K562 (cell line): ENCODE results near the gene NDUFAF2. TPM values are rescaled to one million over a fixed set of nuclear protein-coding genes. Genes with fewer than 3 reads are reported as not detected.
A peak's percentile ranks its signal among the peaks of the same experiment; 100 is the strongest.

Source experiments
- ATAC-seq: fragments of 200-7000 bp; cut with Tn5 transposase; 3 replicates; pipeline ENCODE4 v1.9.1; 2020; ENCODE audit warnings: moderate library complexity
- BruUV-seq: library from RNA; stranded (reverse); fragments of 400-500 nt; replicated peaks from 2 replicates; lab custom pipeline; 2021; lab: Mats Ljungman, UMichigan
- CTCF ChIA-PET: fragments of 300-600 bp; formaldehyde crosslinking; extraction: SDS; loops from one replicate; lab custom pipeline; 2021; ENCODE audit warnings: low intra/inter-chr PET ratio; lab: Yijun Ruan, JAX
- POLR2A ChIA-PET: fragments of 300-600, 350-650 bp; sonication (Branson Sonifier 250); formaldehyde crosslinking; extraction: SDS; loops from one replicate; lab custom pipeline; 2021; ENCODE audit warnings: antibody characterized with exemption, inconsistent platforms; lab: Yijun Ruan, JAX
- DNase-seq, 4 experiments: peaks; one replicate each; pipeline versions ENCODE4 v3.0.0 to v3.0.0-alpha.2; 2011 to 2018; ENCODE audit warnings: low spot score in 3 of 4, mixed read lengths in 3 of 4; ENCODE audit errors: extremely low read depth in 1 of 4
- FAIRE-seq: peaks from 2 replicates; lab custom pipeline; 2011; peaks lifted over from hg19 to GRCh38; lab: Jason Lieb, UNC
- H2AFZ ChIP-seq: 2 replicates; pipeline ENCODE4 v1.6.0; 2011; ENCODE audit warnings: low read depth, low read length, control low read depth, inconsistent platforms
- H3K27ac ChIP-seq: fragments of 200-600 bp; 3 replicates; pipeline ENCODE4 v1.8.0; 2011; ENCODE audit warnings: low read depth, mild to moderate bottlenecking, control low read depth, inconsistent platforms, low read length, moderate library complexity, mixed read lengths; ENCODE audit errors: extremely low read depth
- H3K27me3 ChIP-seq, 2 experiments: fragments of 300-600 bp in 1 of 2; 2 replicates in 1 of 2; 3 replicates in 1 of 2; pipeline versions ENCODE4 v1.6.0 to v1.8.0; 2011; ENCODE audit warnings: inconsistent platforms in 2 of 2, low read length in 2 of 2, mild to moderate bottlenecking in 1 of 2, mixed read lengths in 1 of 2, moderate library complexity in 1 of 2; ENCODE audit not compliant: control insufficient read depth in 2 of 2, insufficient read depth in 2 of 2
- H3K36me3 ChIP-seq: fragments of 300-600 bp; 3 replicates; pipeline ENCODE4 v1.8.0; 2011; ENCODE audit warnings: mild to moderate bottlenecking, low read length, inconsistent platforms; ENCODE audit not compliant: control insufficient read depth, insufficient read depth
- H3K4me1 ChIP-seq, 2 experiments: fragments of 200-600 bp in 1 of 2; replicated peaks in 1 of 2; 2 replicates in 1 of 2; 3 replicates in 1 of 2; pipeline versions ENCODE4 v1.5.1 to v1.8.0; 2011; ENCODE audit warnings: inconsistent platforms in 2 of 2, low read length in 2 of 2, mild to moderate bottlenecking in 1 of 2, mixed read lengths in 1 of 2, moderate library complexity in 1 of 2; ENCODE audit not compliant: control insufficient read depth in 2 of 2, insufficient read depth in 2 of 2
- H3K4me2 ChIP-seq: 2 replicates; pipeline ENCODE4 v1.6.1; 2011; ENCODE audit warnings: low read length, control low read depth, inconsistent platforms, mixed read lengths; ENCODE audit not compliant: insufficient read depth
- H3K4me3 ChIP-seq: fragments of 200-600 bp; sonication (generic), shearing (Covaris generic); 2 replicates; pipeline ENCODE4 v1.5.1; 2016; ENCODE audit warnings: control low read depth, inconsistent platforms
- H3K79me2 ChIP-seq: fragments of 200-600 bp; 3 replicates; pipeline ENCODE4 v1.8.0; 2011; ENCODE audit warnings: low read length, inconsistent platforms; ENCODE audit not compliant: control insufficient read depth, insufficient read depth
- H3K9ac ChIP-seq, 2 experiments: 2 replicates each; pipeline versions ENCODE4 v1.6.0 to v1.6.1; 2011; ENCODE audit warnings: low read depth in 2 of 2, low read length in 2 of 2, control low read depth in 1 of 2, inconsistent platforms in 1 of 2, mild to moderate bottlenecking in 1 of 2, mixed read lengths in 1 of 2; ENCODE audit not compliant: insufficient read depth in 1 of 2
- H3K9me1 ChIP-seq: one replicate; pipeline ENCODE4 v1.6.0; 2011; ENCODE audit warnings: inconsistent platforms, mild to moderate bottlenecking, low read length, moderate library complexity; ENCODE audit not compliant: control insufficient read depth, insufficient read depth
- H3K9me3 ChIP-seq: replicated peaks from 2 replicates; pipeline ENCODE4 v1.5.1; 2011; ENCODE audit warnings: low read depth, low read length, inconsistent platforms; ENCODE audit not compliant: control insufficient read depth, insufficient read depth
- H4K20me1 ChIP-seq: replicated peaks from 2 replicates; pipeline ENCODE4 v1.6.1; 2011; ENCODE audit warnings: low read length, inconsistent platforms, mixed read lengths; ENCODE audit not compliant: control insufficient read depth, insufficient read depth
- ARID2 ChIP-seq: fragments of 450-650 bp; IDR thresholded peaks from 2 replicates; pipeline ENCODE4 v1.6.1; 2017; ENCODE audit warnings: antibody characterized with exemption, mild to moderate bottlenecking
- CEBPB ChIP-seq: fragments of 450-650 bp; IDR thresholded peaks from 2 replicates; pipeline ENCODE4 v1.6.1; 2016; ENCODE audit warnings: missing genetic modification characterization, missing compliant biosample characterization
- COPS2 ChIP-seq: fragments of 450-650 bp; conservative IDR thresholded peaks from 2 replicates; pipeline ENCODE4 v1.6.1; 2016; ENCODE audit warnings: mild to moderate bottlenecking, moderate library complexity
- DNMT1 ChIP-seq: fragments of 450-650 bp; IDR thresholded peaks from 2 replicates; pipeline ENCODE4 v1.6.1; 2016; ENCODE audit warnings: antibody characterized with exemption, mild to moderate bottlenecking
- ERF ChIP-seq: fragments of 450-650 bp; formaldehyde crosslinking; IDR thresholded peaks from 2 replicates; pipeline ENCODE4 v1.4.0; 2020; ENCODE audit warnings: mild to moderate bottlenecking, mixed read lengths
- ETV6 ChIP-seq, 3 experiments: fragments of 150-350 bp in 1 of 3; sonication (generic) in 1 of 3; formaldehyde crosslinking in 1 of 3; IDR thresholded peaks; 2 replicates each; pipeline versions ENCODE4 v1.6.1 to v1.8.0; 2014 to 2022; ENCODE audit warnings: borderline replicate concordance in 2 of 3, low read depth in 2 of 3, antibody characterized with exemption in 1 of 3, low read length in 1 of 3, mild to moderate bottlenecking in 1 of 3, missing genetic modification reagents in 1 of 3
- HMGN3 ChIP-seq: IDR thresholded peaks from 2 replicates; pipeline ENCODE4 v1.6.1; 2011; ENCODE audit warnings: borderline replicate concordance, low read depth, mild to moderate bottlenecking, mixed read lengths, low read length; ENCODE audit not compliant: insufficient read length; ENCODE audit errors: extremely low read depth
- SMARCA5 ChIP-seq: fragments of 450-650 bp; IDR thresholded peaks from 2 replicates; pipeline ENCODE4 v1.6.1; 2016
- ZC3H11A ChIP-seq: IDR thresholded peaks from 2 replicates; pipeline ENCODE4 v1.6.1; 2012; ENCODE audit warnings: low read depth, low read length, improper control_type of control experiment
- ZNF143 ChIP-seq: sonication (generic); formaldehyde crosslinking; IDR thresholded peaks from 2 replicates; pipeline ENCODE4 v1.9.0; 2022; ENCODE audit warnings: mild to moderate bottlenecking, missing genetic modification reagents
- in situ Hi-C: fragments of 300-500 bp; cut with MboI; formaldehyde crosslinking; loops from 4 replicates; pipeline ENCODE4 v1.15.0; 2018; ENCODE audit warnings: inconsistent platforms, mixed read lengths
- intact Hi-C: fragments of 100-400 bp; cut with micrococcal nuclease; formaldehyde crosslinking; loops from 2 replicates; pipeline ENCODE4 v1.14.2; 2022
- polyA plus RNA-seq, 8 experiments: library from polyadenylated mRNA; depleted of rRNA in 4 of 8; stranded (reverse) in 5 of 8; unstranded in 3 of 8; fragments of >200 nt; fragmentation: Nextera tagmentation in 2 of 8; fragmentation: Illumina TruSeq in 1 of 8; extraction: Ambion mirVana in 2 of 8; extraction: Trizol in 1 of 8; gene quantifications; 2 replicates each; pipeline versions ENCODE4 v1.2.1 to v1.2.3, GENCODE V29; 2011 to 2014; ENCODE audit warnings: inconsistent platforms in 1 of 8, missing spikeins in 1 of 8
- total RNA-seq, 7 experiments: library from RNA; depleted of rRNA in 6 of 7; stranded (reverse); fragments of >200 nt in 6 of 7; fragmentation: Illumina TruSeq in 2 of 7; extraction: Trizol in 2 of 7; gene quantifications; 2 replicates each; pipeline versions ENCODE4 v1.2.1 to v1.2.3, GENCODE V29; 2011 to 2021; ENCODE audit warnings: low replicate concordance in 1 of 7
- TF ChIP-seq, protein P1 (sequence below): fragments of 250-450 bp; sonication (Bioruptor Pico); IDR thresholded peaks from 2 replicates; pipeline ENCODE4 v1.9.0; 2021; ENCODE audit warnings: mild to moderate bottlenecking, inconsistent platforms
- TF ChIP-seq, protein P2 (sequence below): fragments of 450-650 bp; IDR thresholded peaks from 2 replicates; pipeline ENCODE4 v1.6.1; 2017; ENCODE audit warnings: mild to moderate bottlenecking, moderate library complexity
- TF ChIP-seq, protein P3 (sequence below): IDR thresholded peaks from 2 replicates; pipeline ENCODE4 v1.6.1; 2016; ENCODE audit warnings: missing genetic modification characterization, missing compliant biosample characterization

Gene NDUFAF2
- total and polyA plus RNA-seq, 9 of the 15 experiments (the other 6 are each of a cell fraction or from before 2014, with no cell fraction given): 56.0 to 155 (median 95.9) TPM

DNA sequence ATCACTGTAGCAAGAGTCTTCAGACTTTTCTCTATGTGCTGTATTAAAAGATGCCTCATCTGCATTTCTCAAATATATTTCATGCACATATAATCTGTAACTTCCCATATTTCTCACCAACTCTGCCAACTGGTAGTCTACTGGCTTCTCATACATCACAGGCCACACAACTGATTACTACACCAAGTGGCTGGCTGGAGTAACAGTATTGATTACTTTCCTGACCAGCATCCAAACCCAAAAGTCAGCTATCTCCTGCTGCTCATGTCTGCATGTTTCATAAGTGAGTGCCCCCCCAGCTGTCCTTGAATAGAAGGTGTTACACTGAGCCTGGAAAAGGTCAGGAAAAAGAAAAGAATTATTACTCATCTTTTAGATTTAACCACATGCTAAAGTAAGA lies 17.6 kb upstream of the NDUFAF2 start:
- CTCF ChIA-PET: no interaction called here
- FAIRE-seq: no peak

More for the DNA sequence above, 17.6 kb upstream of the NDUFAF2 start:
- no peak overlapping the region for H3K4me2 ChIP-seq
- no peak overlapping the region for H3K4me3 ChIP-seq
- no peak overlapping the region for H3K9ac ChIP-seq
- TF ChIP-seq ERF (CRISPR knock-in tag) (no peak), ZC3H11A (no peak), CEBPB (tag) (no peak), ZNF143 (CRISPR knock-in tag) (no peak), ETV6 (IDR thresholded peaks at IDR 0.05; ENCODE audit: borderline replicate concordance in 1 of 2, low read depth in 2 of 2, low read length in 1 of 2) (no peak), ETV6 (CRISPR knock-in tag; IDR thresholded peaks at IDR 0.05; ENCODE audit: borderline replicate concordance) (no peak), SMARCA5 (no peak), HMGN3 (no peak), DNMT1 (no peak), ARID2 (no peak), COPS2 (no peak)
- TF ChIP-seq, protein P1, sequence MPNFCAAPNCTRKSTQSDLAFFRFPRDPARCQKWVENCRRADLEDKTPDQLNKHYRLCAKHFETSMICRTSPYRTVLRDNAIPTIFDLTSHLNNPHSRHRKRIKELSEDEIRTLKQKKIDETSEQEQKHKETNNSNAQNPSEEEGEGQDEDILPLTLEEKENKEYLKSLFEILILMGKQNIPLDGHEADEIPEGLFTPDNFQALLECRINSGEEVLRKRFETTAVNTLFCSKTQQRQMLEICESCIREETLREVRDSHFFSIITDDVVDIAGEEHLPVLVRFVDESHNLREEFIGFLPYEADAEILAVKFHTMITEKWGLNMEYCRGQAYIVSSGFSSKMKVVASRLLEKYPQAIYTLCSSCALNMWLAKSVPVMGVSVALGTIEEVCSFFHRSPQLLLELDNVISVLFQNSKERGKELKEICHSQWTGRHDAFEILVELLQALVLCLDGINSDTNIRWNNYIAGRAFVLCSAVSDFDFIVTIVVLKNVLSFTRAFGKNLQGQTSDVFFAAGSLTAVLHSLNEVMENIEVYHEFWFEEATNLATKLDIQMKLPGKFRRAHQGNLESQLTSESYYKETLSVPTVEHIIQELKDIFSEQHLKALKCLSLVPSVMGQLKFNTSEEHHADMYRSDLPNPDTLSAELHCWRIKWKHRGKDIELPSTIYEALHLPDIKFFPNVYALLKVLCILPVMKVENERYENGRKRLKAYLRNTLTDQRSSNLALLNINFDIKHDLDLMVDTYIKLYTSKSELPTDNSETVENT (CRISPR knock-in tag): no peak
- TF ChIP-seq, protein P2, sequence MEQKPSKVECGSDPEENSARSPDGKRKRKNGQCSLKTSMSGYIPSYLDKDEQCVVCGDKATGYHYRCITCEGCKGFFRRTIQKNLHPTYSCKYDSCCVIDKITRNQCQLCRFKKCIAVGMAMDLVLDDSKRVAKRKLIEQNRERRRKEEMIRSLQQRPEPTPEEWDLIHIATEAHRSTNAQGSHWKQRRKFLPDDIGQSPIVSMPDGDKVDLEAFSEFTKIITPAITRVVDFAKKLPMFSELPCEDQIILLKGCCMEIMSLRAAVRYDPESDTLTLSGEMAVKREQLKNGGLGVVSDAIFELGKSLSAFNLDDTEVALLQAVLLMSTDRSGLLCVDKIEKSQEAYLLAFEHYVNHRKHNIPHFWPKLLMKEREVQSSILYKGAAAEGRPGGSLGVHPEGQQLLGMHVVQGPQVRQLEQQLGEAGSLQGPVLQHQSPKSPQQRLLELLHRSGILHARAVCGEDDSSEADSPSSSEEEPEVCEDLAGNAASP: no peak
- TF ChIP-seq, protein P3, sequence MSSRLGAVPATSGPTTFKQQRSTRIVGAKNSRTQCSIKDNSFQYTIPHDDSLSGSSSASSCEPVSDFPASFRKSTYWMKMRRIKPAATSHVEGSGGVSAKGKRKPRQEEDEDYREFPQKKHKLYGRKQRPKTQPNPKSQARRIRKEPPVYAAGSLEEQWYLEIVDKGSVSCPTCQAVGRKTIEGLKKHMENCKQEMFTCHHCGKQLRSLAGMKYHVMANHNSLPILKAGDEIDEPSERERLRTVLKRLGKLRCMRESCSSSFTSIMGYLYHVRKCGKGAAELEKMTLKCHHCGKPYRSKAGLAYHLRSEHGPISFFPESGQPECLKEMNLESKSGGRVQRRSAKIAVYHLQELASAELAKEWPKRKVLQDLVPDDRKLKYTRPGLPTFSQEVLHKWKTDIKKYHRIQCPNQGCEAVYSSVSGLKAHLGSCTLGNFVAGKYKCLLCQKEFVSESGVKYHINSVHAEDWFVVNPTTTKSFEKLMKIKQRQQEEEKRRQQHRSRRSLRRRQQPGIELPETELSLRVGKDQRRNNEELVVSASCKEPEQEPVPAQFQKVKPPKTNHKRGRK (tag): no peak
- no peaks in the 10 kb centered on the region for H4K20me1 ChIP-seq
- intact Hi-C loops (loop anchor here (5.0 kb wide), 1 partner anchor 250 kb away; no protein-coding TSS in a partner anchor), in situ Hi-C loops (loop anchor here (25.0 kb wide), 1 partner anchor 240 kb away; no protein-coding TSS in a partner anchor)
- H2AFZ ChIP-seq: no peak overlapping the region
- no peaks in the 10 kb centered on the region for H3K4me1 ChIP-seq
- no TSS peak for BruUV-seq
- ATAC-seq: no peak
- POLR2A ChIA-PET: no interaction called here
- no peaks in the 10 kb centered on the region for H3K9me1 ChIP-seq
- H3K27ac ChIP-seq: no peak overlapping the region
- peak in 1 of 4 experiments; percentile 8 for DNase-seq
- peaks cover 24% of the 10 kb centered on the region; the same call in 2 of the 3 replicates for H3K36me3 ChIP-seq
- H3K9me3 ChIP-seq: no peaks in the 10 kb centered on the region
- H3K27me3 ChIP-seq: no peaks in the 10 kb centered on the region
- peaks cover 2% of the 10 kb centered on the region; the same call in 1 of the 3 replicates for H3K79me2 ChIP-seq
